HEK293 (cell line): Measurements from ENCODE around the gene AMBRA1.

ENCODE experiments used
- CTCF ChIA-PET: fragments of 350-600 bp; formaldehyde crosslinking; extraction: SDS; loops from one replicate; lab custom pipeline; 2021; ENCODE audit warnings: antibody characterized with exemption; lab: Yijun Ruan, JAX
- POLR2A ChIA-PET: fragments of 300-600 bp; formaldehyde crosslinking; extraction: SDS; loops from one replicate; lab custom pipeline; 2020; ENCODE audit warnings: antibody characterized with exemption, inconsistent platforms; lab: Yijun Ruan, JAX
- H3K27ac ChIP-seq: fragments of 200-500 bp; sonication (Bioruptor generic); 2 replicates; pipeline ENCODE4 v1.5.1; 2014; ENCODE audit warnings: low read depth, low read length, control low read depth, inconsistent platforms; ENCODE audit errors: extremely low read depth
- H3K36me3 ChIP-seq, 2 experiments: fragments of 200-500 bp in 1 of 2; sonication (Bioruptor generic) in 1 of 2; 1 replicate in 1 of 2; 2 replicates in 1 of 2; pipeline ENCODE4 v1.5.1; 2014 to 2017; ENCODE audit warnings: inconsistent platforms in 2 of 2, low read length in 2 of 2; ENCODE audit not compliant: control insufficient read depth in 2 of 2, insufficient read depth in 1 of 2
- H3K4me1 ChIP-seq: fragments of 200-500 bp; sonication (Bioruptor generic); 2 replicates; pipeline ENCODE4 v1.5.1; 2014; ENCODE audit warnings: mild to moderate bottlenecking, low read length, inconsistent platforms; ENCODE audit not compliant: control insufficient read depth, insufficient read depth
- H3K4me3 ChIP-seq: 2 replicates; pipeline ENCODE4 v1.5.1; 2011; ENCODE audit warnings: low read depth, mild to moderate bottlenecking, control low read depth, low read length, moderate library complexity
- H3K9me3 ChIP-seq: fragments of 200-500 bp; sonication (Bioruptor generic); 2 replicates; pipeline ENCODE4 v1.5.1; 2014; ENCODE audit warnings: low read depth, low read length, inconsistent platforms; ENCODE audit not compliant: control insufficient read depth, insufficient read depth
- EGR2 ChIP-seq: fragments of 450-650 bp; formaldehyde crosslinking; IDR thresholded peaks from 2 replicates; pipeline ENCODE4 v1.5.1; 2016; ENCODE audit warnings: low read depth, missing biosample characterization, missing genetic modification characterization
- SETDB1 ChIP-seq: IDR thresholded peaks from one replicate; pipeline ENCODE4 v1.6.1; 2017; ENCODE audit warnings: mild to moderate bottlenecking, low read length, moderate library complexity, mixed read lengths; ENCODE audit not compliant: insufficient read length
- ZBTB20 ChIP-seq: fragments of 450-650 bp; formaldehyde crosslinking; IDR thresholded peaks from 2 replicates; pipeline ENCODE4 v1.5.1; 2016; ENCODE audit warnings: missing biosample characterization, missing genetic modification characterization
- ZFP3 ChIP-seq: fragments of 450-650 bp; formaldehyde crosslinking; IDR thresholded peaks from 2 replicates; pipeline ENCODE4 v1.5.1; 2016; ENCODE audit warnings: low read depth, missing biosample characterization, missing genetic modification characterization
- ZIC2 ChIP-seq: fragments of 450-650 bp; formaldehyde crosslinking; IDR thresholded peaks from 2 replicates; pipeline ENCODE4 v1.5.1; 2016; ENCODE audit warnings: missing biosample characterization, missing genetic modification characterization
- ZNF148 ChIP-seq: fragments of 450-650 bp; formaldehyde crosslinking; IDR thresholded peaks from 2 replicates; pipeline ENCODE4 v1.5.0; 2017; ENCODE audit warnings: missing biosample characterization, missing genetic modification characterization, borderline replicate concordance
- ZNF174 ChIP-seq: fragments of 450-650 bp; formaldehyde crosslinking; IDR thresholded peaks from 2 replicates; pipeline ENCODE4 v1.5.0; 2017; ENCODE audit warnings: missing biosample characterization, mild to moderate bottlenecking, missing genetic modification characterization
- ZNF184 ChIP-seq: fragments of 450-650 bp; IDR thresholded peaks from 2 replicates; pipeline ENCODE4 v1.5.1; 2018; ENCODE audit warnings: missing biosample characterization, mild to moderate bottlenecking, missing genetic modification characterization
- ZNF248 ChIP-seq: fragments of 450-650 bp; formaldehyde crosslinking; IDR thresholded peaks from 2 replicates; pipeline ENCODE4 v1.5.1; 2017; ENCODE audit warnings: missing biosample characterization, missing genetic modification characterization
- ZNF274 ChIP-seq, 2 experiments: fragments of 200-500 bp in 1 of 2; fragments of 450-650 bp in 1 of 2; sonication (Bioruptor generic) in 1 of 2; formaldehyde crosslinking in 1 of 2; IDR thresholded peaks; 2 replicates each; pipeline versions ENCODE4 v1.5.1 to v1.6.1; 2014 to 2016; ENCODE audit warnings: borderline replicate concordance in 1 of 2, inconsistent platforms in 1 of 2, low read length in 1 of 2, missing biosample characterization in 1 of 2, missing genetic modification characterization in 1 of 2
- ZNF510 ChIP-seq: fragments of 450-650 bp; formaldehyde crosslinking; IDR thresholded peaks from 2 replicates; pipeline ENCODE4 v1.5.1; 2018; ENCODE audit warnings: mild to moderate bottlenecking, missing genetic modification characterization, missing biosample characterization; ENCODE audit not compliant: insufficient replicate concordance
- ZNF623 ChIP-seq: fragments of 450-650 bp; formaldehyde crosslinking; IDR thresholded peaks from 2 replicates; pipeline ENCODE4 v1.5.1; 2016; ENCODE audit warnings: missing biosample characterization, missing genetic modification characterization
- ZNF624 ChIP-seq: fragments of 450-650 bp; formaldehyde crosslinking; IDR thresholded peaks from 2 replicates; pipeline ENCODE4 v1.5.1; 2017; ENCODE audit warnings: missing biosample characterization, missing genetic modification characterization
- ZNF654 ChIP-seq: fragments of 450-650 bp; formaldehyde crosslinking; IDR thresholded peaks from 2 replicates; pipeline ENCODE4 v1.5.1; 2016; ENCODE audit warnings: low read depth, missing biosample characterization, missing genetic modification characterization
- ZNF677 ChIP-seq: fragments of 450-650 bp; IDR thresholded peaks from 2 replicates; pipeline ENCODE4 v1.5.0; 2018; ENCODE audit warnings: missing biosample characterization, mild to moderate bottlenecking, missing genetic modification characterization, moderate library complexity
- ZNF76 ChIP-seq: fragments of 450-650 bp; formaldehyde crosslinking; IDR thresholded peaks from 2 replicates; pipeline ENCODE4; 2016; ENCODE audit warnings: low read depth, missing biosample characterization, missing genetic modification characterization, borderline replicate concordance
- ZNF830 ChIP-seq: fragments of 450-650 bp; IDR thresholded peaks from 2 replicates; pipeline ENCODE4 v1.5.0; 2018; ENCODE audit warnings: missing biosample characterization, missing genetic modification characterization, low read depth, mild to moderate bottlenecking, moderate library complexity
- TF ChIP-seq, protein P1 (sequence below): fragments of 450-650 bp; formaldehyde crosslinking; IDR thresholded peaks from 2 replicates; pipeline ENCODE4 v1.5.1; 2016; ENCODE audit warnings: missing biosample characterization, missing genetic modification characterization
- TF ChIP-seq, protein P2 (sequence below): fragments of 450-650 bp; formaldehyde crosslinking; IDR thresholded peaks from 2 replicates; pipeline ENCODE4 v1.5.1; 2017; ENCODE audit warnings: missing biosample characterization, missing genetic modification characterization

Gene AMBRA1

DNA sequence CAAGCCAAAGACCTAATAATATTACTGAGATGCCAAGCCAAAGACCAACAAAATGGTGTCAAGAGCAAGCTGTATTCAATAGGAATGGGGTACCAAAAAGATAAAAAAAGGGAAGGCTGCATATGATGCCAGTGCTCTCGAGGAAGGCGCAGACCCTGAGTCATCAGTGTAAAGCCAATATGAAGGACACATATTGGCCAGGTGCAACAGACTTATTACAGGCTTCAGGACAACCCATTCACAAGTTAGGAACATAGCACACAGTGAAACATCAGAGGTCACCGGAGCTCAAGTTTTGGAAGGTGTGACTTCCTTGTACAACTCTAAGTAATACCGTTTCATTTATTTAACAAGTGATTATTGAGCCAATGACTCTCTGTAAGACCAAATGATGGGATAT, 58.1 kb downstream of the AMBRA1 start:
- no peaks in the 10 kb centered on the region for H3K9me3 ChIP-seq
- no peak for TF ChIP-seq ZNF623 (tag by site-specific recombination)
- TF ChIP-seq ZNF830 (tag by site-specific recombination) = no peak
- H3K36me3 ChIP-seq = peaks cover 0 to 8% of the 10 kb centered on the region in 2 experiments; a peak in 2 of 3 replicates
- ChIA-PET POLR2A (no interaction called here), CTCF (interaction anchor here (0.5 to 7.2 kb wide), 7 partner anchors 45 to 186 kb away, joined by 3 to 56 read pairs (median 3); no protein-coding TSS in a partner anchor)
- H3K4me3 ChIP-seq = no peak overlapping the region
- H3K27ac ChIP-seq = no peak overlapping the region
- no peaks in the 10 kb centered on the region for H3K4me1 ChIP-seq

GRCh38 chr11:46534711-46535110, 59.1 kb downstream of the AMBRA1 start:
- Histone ChIP-seq H3K9me3 (no peaks in the 10 kb centered on the region), H3K4me1 (no peaks in the 10 kb centered on the region), H3K36me3 (peaks cover 0 to 3% of the 10 kb centered on the region in 2 experiments; a peak in 2 of 3 replicates), H3K4me3 (no peak overlapping the region), H3K27ac (no peak overlapping the region)
- TF ChIP-seq ZNF654 (tag by site-specific recombination) (no peak), ZBTB20 (tag by site-specific recombination) (no peak), ZNF248 (no peak), ZNF148 (tag by site-specific recombination) (no peak), ZNF76 (no peak), ZNF624 (tag by site-specific recombination) (no peak), ZFP3 (tag by site-specific recombination) (no peak), SETDB1 (no peak), EGR2 (tag by site-specific recombination) (no peak), ZNF677 (tag by site-specific recombination) (no peak), ZNF274 (IDR thresholded peaks at IDR 0.05; ENCODE audit: low read length) (no peak), ZNF274 (tag by site-specific recombination; IDR thresholded peaks at IDR 0.05; ENCODE audit: borderline replicate concordance) (no peak), ZIC2 (tag by site-specific recombination) (no peak), ZNF510 (no peak), ZNF184 (tag by site-specific recombination) (no peak), ZNF174 (tag by site-specific recombination) (no peak)
- TF ChIP-seq, protein P1, sequence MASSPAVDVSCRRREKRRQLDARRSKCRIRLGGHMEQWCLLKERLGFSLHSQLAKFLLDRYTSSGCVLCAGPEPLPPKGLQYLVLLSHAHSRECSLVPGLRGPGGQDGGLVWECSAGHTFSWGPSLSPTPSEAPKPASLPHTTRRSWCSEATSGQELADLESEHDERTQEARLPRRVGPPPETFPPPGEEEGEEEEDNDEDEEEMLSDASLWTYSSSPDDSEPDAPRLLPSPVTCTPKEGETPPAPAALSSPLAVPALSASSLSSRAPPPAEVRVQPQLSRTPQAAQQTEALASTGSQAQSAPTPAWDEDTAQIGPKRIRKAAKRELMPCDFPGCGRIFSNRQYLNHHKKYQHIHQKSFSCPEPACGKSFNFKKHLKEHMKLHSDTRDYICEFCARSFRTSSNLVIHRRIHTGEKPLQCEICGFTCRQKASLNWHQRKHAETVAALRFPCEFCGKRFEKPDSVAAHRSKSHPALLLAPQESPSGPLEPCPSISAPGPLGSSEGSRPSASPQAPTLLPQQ (tag by site-specific recombination) = no peak
- TF ChIP-seq, protein P2, sequence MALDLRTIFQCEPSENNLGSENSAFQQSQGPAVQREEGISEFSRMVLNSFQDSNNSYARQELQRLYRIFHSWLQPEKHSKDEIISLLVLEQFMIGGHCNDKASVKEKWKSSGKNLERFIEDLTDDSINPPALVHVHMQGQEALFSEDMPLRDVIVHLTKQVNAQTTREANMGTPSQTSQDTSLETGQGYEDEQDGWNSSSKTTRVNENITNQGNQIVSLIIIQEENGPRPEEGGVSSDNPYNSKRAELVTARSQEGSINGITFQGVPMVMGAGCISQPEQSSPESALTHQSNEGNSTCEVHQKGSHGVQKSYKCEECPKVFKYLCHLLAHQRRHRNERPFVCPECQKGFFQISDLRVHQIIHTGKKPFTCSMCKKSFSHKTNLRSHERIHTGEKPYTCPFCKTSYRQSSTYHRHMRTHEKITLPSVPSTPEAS (tag by site-specific recombination) = no peak
- ChIA-PET POLR2A (no interaction called here), CTCF (interaction anchor here (0.5 to 7.2 kb wide), 3 partner anchors 28 to 146 kb away, joined by 3 to 56 read pairs (median 5); no protein-coding TSS in a partner anchor)
